Fibroblast of skin of abdomen (primary cell): ENCODE data around the gene PRMT6. TPM values are rescaled to one million over a fixed set of nuclear protein-coding genes. Genes with fewer than 3 reads are reported as not detected.
"Not testable (repeated sequence)": the region's sequence is repeated elsewhere in the genome, so short reads cannot be mapped to it uniquely, and the experiment has no call there.

Experiments
- DNase-seq: peaks from one replicate; pipeline ENCODE4 v3.0.0-alpha.2; 2013
- polyA plus RNA-seq, 2 experiments: library from polyadenylated mRNA; unstranded; fragments of 120-200 nt; gene quantifications; one replicate each; pipeline ENCODE4 v1.2.1, GENCODE V29; 2013; ENCODE audit not compliant: insufficient read length in 2 of 2

PRMT6 gene
- polyA plus RNA-seq (2013, experiment 1 of 2; ENCODE audit: insufficient read length): 17.7 TPM
- polyA plus RNA-seq (2013, experiment 2 of 2; ENCODE audit: insufficient read length): 19.2 TPM

- DNase-seq: peak; percentile 81
These were observed at the start of gene PRMT6 for GRCh38 chr1:107056426-107057196. PRMT6 (plus strand) TSS chr1:107056674; CDS start chr1:107056716, 42 bp downstream.

DNA sequence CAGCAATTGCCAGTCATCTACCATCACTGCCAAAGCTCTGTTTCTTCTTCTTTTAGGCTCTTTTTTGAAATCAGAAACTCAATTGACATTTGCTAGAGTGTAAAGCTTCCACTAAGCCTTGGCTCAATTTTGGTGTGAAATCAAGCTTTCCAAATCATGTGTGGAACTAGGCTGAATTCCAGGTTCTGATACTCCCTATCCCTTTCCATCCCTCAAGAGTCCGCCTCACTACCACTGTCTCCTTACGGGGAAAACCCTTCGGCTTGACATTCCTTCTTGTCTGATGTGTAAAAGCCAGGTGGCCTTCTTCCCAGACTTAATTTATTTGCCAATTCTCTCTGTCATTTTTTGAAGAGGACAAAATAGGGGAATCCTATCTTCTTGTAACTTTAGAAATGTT is 47.2 kb upstream of the PRMT6 start:
- DNase-seq: no peak

GRCh38 chr1:107010582-107010981 is 45.9 kb upstream of the PRMT6 start:
- no peak for DNase-seq

GRCh38 chr1:107016376-107016978 is 40.0 kb upstream of the PRMT6 start:
- no peak for DNase-seq

GRCh38 chr1:107018445-107018844 is 38.0 kb upstream of the PRMT6 start:
- DNase-seq: no peak

DNA sequence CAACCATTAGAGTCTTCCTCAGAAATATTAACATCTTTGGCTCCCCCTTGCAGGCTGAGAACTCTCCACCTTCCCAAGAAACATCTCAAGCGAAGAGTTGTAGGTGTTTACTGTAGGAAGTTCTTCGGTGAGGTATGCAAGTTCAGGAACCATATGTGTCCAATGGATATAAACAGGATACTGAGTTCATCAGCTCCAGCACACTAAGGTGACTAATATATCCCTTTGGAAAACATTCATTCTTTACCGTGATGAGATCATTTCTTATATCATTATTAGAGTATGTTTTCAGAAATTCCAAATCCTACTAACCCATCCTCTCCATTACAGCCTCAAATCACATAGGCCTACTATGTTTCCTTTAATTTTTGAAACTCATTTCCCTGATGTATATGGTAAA is 37.3 kb upstream of the PRMT6 start:
- DNase-seq: peak; percentile 41

DNA sequence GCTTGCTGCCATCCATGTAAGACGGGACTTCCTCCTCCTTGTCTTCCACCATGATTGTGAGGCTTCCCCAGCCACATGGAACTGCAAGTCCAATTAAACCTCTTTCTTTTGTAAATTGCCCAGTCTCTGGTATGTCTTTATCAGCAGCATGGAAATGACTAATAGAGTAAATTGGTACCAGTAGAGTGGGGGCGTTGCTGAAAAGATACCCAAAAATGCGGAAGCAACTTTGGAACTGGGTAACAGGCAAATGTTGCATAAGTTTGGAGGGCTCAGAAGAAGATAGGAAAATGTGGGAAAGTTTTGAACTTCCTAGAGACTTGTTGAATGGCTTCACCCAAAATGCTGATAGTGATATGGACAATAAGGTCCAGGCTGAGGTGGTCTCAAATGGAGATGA is 17.6 kb upstream of the PRMT6 start:
- not testable (repeated sequence) for DNase-seq

- not testable (repeated sequence) for DNase-seq
These were observed 11.9 kb upstream of the PRMT6 start for GRCh38 chr1:107044310-107045220.

GRCh38 chr1:107047602-107048001 is 8.9 kb upstream of the PRMT6 start:
- DNase-seq: no peak

GRCh38 chr1:107048241-107048640 is 8.2 kb upstream of the PRMT6 start:
- DNase-seq: no peak

GRCh38 chr1:107051266-107051665 is 5.2 kb upstream of the PRMT6 start:
- no peak for DNase-seq

DNA sequence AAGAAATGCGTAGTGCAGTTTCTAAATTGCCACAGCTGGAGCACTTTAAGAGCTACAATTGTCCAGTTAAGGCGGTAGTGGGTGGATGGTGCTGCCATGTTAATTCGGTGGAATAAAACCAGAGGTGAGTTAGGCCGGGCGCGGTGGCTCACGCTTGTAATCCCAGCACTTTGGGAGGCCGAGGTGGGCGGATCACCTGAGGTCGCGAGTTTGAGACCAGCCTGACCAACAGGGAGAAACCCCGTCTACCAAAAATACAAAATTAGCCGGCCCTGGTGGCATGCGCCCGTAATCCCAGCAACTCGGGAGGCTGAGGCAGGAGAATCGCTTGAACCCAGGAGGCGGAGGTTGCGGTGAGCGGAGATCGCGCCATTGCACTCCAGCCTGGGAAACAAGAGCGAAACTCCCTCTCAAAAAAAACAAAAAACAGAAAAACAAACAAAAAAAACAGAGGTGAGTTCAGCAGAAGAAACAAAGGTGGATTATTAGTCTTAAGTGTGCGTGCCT is 502 bp upstream of the PRMT6 start:
- DNase-seq: not testable (repeated sequence)

DNA sequence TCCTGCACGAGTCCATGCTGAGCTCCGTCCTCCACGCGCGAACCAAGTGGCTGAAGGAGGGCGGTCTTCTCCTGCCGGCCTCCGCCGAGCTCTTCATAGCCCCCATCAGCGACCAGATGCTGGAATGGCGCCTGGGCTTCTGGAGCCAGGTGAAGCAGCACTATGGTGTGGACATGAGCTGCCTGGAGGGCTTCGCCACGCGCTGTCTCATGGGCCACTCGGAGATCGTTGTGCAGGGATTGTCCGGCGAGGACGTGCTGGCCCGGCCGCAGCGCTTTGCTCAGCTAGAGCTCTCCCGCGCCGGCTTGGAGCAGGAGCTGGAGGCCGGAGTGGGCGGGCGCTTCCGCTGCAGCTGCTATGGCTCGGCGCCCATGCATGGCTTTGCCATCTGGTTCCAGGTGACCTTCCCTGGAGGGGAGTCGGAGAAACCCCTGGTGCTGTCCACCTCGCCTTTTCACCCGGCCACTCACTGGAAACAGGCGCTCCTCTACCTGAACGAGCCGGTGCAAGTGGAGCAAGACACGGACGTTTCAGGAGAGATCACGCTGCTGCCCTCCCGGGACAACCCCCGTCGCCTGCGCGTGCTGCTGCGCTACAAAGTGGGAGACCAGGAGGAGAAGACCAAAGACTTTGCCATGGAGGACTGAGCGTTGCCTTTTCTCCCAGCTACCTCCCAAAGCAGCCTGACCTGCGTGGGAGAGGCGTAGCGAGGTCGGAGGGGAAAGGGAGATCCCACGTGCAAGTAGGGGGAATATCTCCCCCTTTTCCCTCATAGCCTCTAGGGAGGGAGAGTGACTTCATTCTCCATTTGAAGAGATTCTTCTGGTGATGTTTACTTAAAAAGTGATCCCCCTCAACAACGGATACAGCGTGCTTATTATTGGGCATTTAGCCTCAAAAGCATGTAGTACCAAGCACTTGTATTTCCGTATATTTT is 991 bp downstream of the PRMT6 start:
- DNase-seq: peak; percentile 48

- no peak for DNase-seq
These were observed 2.0 kb downstream of the PRMT6 start for GRCh38 chr1:107058245-107059032.

DNA sequence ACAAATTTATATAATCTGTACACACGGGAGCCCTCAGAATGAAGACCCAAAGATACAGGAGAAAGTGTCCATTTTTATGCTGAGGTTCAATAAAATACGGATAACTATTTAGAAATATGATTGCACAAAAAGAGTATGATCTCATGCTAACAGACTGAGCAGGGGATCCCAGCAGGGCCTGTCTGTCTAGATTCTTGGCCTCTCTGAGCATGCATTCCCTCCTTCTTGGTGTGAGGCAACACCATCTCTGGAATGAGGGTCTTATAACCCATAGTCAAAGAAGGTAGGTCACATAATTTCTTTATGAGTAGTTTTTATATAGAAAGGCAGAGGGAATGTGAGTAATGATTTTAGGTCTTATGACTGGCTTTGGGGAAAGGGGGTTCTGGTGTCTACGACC is 5.4 kb downstream of the PRMT6 start:
- DNase-seq: no peak

DNA sequence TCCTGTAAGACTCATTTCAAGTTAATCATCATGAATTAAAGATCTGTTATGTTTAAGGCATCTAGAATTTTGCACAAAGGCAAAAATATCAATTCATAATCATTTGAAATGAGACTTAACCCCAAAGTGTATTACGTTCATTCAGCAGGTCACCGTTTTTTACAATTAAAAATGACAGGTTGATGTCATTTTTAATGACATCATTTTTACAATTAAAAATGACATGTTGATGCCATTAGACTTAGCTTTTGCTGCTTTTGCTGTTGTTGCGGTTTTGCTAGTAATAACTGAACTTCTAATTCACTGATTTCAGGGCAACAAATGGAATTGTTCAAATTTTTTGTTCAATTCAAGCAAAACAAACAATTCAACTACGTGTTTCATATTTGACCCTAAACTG is 17.0 kb downstream of the PRMT6 start:
- DNase-seq: no peak

DNA sequence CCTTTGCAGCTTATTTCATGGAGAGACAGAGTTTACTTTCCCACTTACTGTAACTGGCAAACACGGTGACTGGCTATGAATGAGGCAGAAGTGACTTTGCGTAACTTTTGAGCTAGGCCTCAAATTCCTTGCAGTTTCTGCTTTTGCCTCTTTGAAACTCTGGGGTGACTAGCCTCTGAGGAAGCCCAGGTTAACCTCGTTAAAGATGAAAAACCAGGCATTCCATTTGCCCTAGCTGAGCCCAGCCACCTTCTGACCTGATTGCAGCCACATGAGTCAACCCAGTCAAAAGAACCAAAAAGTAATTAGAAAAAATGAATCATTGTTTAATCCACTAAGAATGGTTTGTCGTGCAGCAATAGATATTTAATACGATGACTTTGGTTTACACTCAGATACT is 20.4 kb downstream of the PRMT6 start:
- DNase-seq: peak; percentile 81

DNA sequence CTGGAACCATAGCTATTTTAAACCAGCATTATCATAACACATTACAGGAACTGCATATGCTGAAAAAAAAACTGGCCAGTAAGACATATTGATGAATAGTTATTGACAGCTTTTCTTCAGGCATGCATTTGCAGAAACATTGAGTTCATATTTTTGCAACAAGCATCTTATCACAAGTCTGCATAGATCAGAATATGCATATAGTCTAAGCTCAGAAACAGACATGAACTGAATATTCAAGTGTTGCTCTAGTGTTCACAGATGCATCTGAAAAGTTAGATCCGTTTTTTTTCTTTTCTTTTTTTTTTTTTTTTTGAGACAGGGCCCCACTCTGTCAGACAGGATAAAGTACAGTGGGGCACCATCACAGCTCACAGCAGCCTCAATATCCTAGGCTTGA is 22.8 kb downstream of the PRMT6 start:
- DNase-seq: no peak

GRCh38 chr1:107081102-107081501 is 24.6 kb downstream of the PRMT6 start:
- no peak for DNase-seq

GRCh38 chr1:107091418-107091817 is 34.9 kb downstream of the PRMT6 start:
- no peak for DNase-seq

GRCh38 chr1:107093395-107093794 is 36.9 kb downstream of the PRMT6 start:
- DNase-seq: not testable (repeated sequence)
